Measurements from ENCODE around the gene C6orf132. TPM values are rescaled to one million over a fixed set of nuclear protein-coding genes. Genes with fewer than 3 reads are reported as not detected.
A peak's percentile ranks its signal among the peaks of the same experiment; 100 is the strongest.

The C6orf132 gene
- total and polyA plus RNA-seq, 12 donors = 0.09 to 4.7 (median 1.4) TPM

DNA sequence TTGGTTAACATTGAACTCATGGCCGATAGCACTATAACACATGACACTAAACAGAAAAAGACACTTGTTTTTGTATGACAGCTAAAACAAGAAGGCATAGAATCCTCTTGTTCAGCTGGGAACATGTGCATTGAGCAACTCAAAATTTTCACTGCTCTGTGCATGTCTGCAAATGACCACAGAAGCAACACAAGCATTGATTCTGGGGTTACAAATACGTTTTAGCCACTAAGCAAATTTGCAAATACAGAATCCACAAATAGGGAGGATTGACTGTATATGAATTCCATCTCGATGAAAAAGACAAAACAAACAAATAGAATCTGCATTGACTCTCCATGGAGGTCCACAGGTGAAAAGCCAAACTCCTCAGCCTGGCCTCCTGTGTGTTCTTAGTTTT lies 31.7 kb downstream of the C6orf132 start:
- Histone ChIP-seq H3K27ac (no peak overlapping the region), H3K4me1 (replicated peaks in 1 of 2) (peaks cover 0 to 10% of the 10 kb centered on the region in 2 donors), H3K4me3 (no peak overlapping the region), H3K36me3 (replicated peaks in 1 of 2) (no peaks in the 10 kb centered on the region), H3K9me3 (replicated peaks in 1 of 3) (no peaks in the 10 kb centered on the region), H3K27me3 (no peaks in the 10 kb centered on the region)
- WGBS, 4 donors = 69 to 88% (median 86%) methylated on average over 3 of the region's 3 CpGs
- no peak for DNase-seq
- intact Hi-C loops (cut with DNase I) = no loop called here
- TF ChIP-seq CTCF (IDR thresholded peaks at IDR 0.05) = no peak
- no peak for TF ChIP-seq POLR2A (IDR thresholded peaks at IDR 0.05)

GRCh38 chr6:42108071-42108470 lies 34.3 kb downstream of the C6orf132 start:
- Histone ChIP-seq H3K27me3 (no peaks in the 10 kb centered on the region), H3K4me3 (no peak overlapping the region), H3K27ac (no peak overlapping the region), H3K36me3 (replicated peaks in 1 of 2) (no peaks in the 10 kb centered on the region), H3K4me1 (replicated peaks in 1 of 2) (peaks cover 12 to 13% of the 10 kb centered on the region in 2 donors), H3K9me3 (replicated peaks in 1 of 3) (no peaks in the 10 kb centered on the region)
- TF ChIP-seq CTCF (IDR thresholded peaks at IDR 0.05) (no peak), POLR2A (IDR thresholded peaks at IDR 0.05) (no peak)
- WGBS, 4 donors = 89 to 94% (median 92%) methylated on average over 2 of the region's 2 CpGs
- no peak for DNase-seq
- intact Hi-C loops (cut with DNase I) = no loop called here

DNA sequence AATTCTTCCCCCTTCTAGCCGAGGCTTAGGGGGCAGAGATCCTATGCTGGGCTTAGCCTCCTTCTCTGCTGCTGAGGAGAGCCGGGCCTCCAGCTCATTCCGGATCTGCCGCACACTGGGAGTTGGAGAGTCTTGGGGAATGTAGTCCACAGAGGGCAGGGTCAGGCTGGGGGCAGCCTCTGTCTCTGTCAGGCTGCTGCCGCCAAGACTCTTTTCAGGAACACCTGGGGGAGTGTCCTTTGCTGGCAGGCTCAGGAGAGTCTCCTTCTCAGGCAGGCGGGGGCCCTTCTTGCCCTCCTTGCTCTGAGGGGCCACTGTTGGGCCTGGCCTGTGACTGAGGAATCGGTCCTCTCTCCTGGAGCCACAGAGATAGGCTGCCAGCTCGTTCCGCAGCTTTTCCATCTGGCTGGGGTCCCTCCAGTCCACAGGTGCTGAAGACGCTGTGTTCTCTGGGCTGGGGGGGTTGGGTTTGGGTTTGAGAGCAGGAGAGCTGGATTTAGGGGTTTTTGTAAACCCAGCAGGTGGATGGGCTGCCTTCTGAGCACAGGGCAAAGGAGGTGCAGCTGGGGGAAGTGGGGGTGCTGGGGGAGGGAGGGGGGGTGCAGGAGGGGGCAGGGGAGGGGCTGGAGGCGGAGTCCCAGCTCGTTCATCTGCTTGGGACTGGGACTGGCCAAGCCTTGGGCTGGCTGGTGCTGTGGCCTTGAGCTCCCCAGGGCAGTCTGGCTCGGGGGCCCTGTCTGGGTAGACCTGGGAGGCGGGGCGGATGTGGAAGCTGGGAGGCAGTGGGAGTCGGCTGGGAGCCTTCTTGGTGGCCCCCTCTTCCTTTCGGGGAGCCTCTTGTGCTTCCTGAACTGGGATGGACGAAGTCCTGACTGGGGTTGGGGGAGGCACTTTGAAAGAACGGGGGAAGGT lies 36.1 kb downstream of the C6orf132 start:
- peaks cover 12 to 13% of the 10 kb centered on the region in 2 donors for H3K4me1 ChIP-seq (replicated peaks in 1 of 2)
- no peak overlapping the region for H3K4me3 ChIP-seq
- no peaks in the 10 kb centered on the region for H3K36me3 ChIP-seq (replicated peaks in 1 of 2)
- TF ChIP-seq CTCF (IDR thresholded peaks at IDR 0.05) (no peak), POLR2A (IDR thresholded peaks at IDR 0.05) (no peak)
- 61 to 75% (median 68%) methylated on average over 9 to 19 of the region's 19 CpGs for WGBS, 4 donors
- intact Hi-C loops (cut with DNase I) = no loop called here
- no peaks in the 10 kb centered on the region for H3K9me3 ChIP-seq (replicated peaks in 1 of 3)
- peak in 5 of 7 donors; percentile 42 to 63 (median 55) for DNase-seq
- H3K27ac ChIP-seq = no peak overlapping the region
- H3K27me3 ChIP-seq = no peaks in the 10 kb centered on the region

DNA sequence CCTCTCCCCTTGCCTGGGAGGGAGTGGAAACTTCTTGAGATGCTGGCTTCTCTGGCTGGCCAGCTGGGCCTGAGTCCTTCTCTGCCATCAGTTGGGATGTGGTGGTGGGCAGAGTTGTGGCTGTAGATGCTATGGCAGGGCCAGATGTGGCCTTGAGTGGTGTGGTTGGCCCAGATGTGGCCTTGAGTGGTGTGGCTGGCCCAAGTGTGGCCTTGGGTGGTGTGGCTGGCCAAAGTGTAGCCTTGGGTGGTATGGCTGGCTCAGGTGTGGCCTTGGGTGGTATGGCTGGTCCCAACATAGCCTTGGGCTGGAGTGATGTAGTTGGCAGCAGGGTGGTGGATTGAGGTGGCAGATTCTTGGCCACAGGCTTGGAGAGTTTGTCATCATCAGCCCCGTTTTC lies 36.7 kb downstream of the C6orf132 start:
- H3K36me3 ChIP-seq (replicated peaks in 1 of 2) = no peaks in the 10 kb centered on the region
- H3K27me3 ChIP-seq = no peaks in the 10 kb centered on the region
- no peak overlapping the region for H3K4me3 ChIP-seq
- no peaks in the 10 kb centered on the region for H3K9me3 ChIP-seq (replicated peaks in 1 of 3)
- intact Hi-C loops (cut with DNase I) = no loop called here
- H3K4me1 ChIP-seq (replicated peaks in 1 of 2) = peaks cover 15 to 19% of the 10 kb centered on the region in 2 donors
- no peak for TF ChIP-seq POLR2A (IDR thresholded peaks at IDR 0.05)
- no peak for TF ChIP-seq CTCF (IDR thresholded peaks at IDR 0.05)
- H3K27ac ChIP-seq = no peak overlapping the region
- DNase-seq = no peak
- 44 to 71% (median 63%) methylated on average over 1 of the region's 1 CpG; no CpG with 5 or more reads in 1 of the 4 donors for WGBS, 4 donors

All from adrenal gland (tissue), 12 donors.